GM10248 (cell line): Measurements from ENCODE around the gene RNF123.

Experiments
- CTCF ChIA-PET: fragments of 300-600 bp; sonication (Branson Sonifier 250); formaldehyde crosslinking; extraction: SDS; loops from one replicate; lab custom pipeline; 2021; ENCODE audit warnings: antibody characterized with exemption; lab: Yijun Ruan, JAX
- POLR2A ChIA-PET: fragments of 350-650 bp; sonication (Branson Sonifier 250); formaldehyde crosslinking; extraction: SDS; loops from one replicate; lab custom pipeline; 2020; ENCODE audit warnings: antibody characterized with exemption; lab: Yijun Ruan, JAX
- DNase-seq: peaks from one replicate; pipeline ENCODE4 v3.0.0; 2012; ENCODE audit errors: extremely low spot score
- CTCF ChIP-seq: IDR thresholded peaks from 2 replicates; pipeline ENCODE4 v1.5.1; 2012; ENCODE audit warnings: mild to moderate bottlenecking, low read depth; ENCODE audit errors: extremely low read depth, missing control alignments, control extremely low read depth

RNF123 gene

GRCh38 chr3:49722896-49723295, 33.5 kb downstream of the RNF123 start:
- DNase-seq, result no peak
- no peak for TF ChIP-seq CTCF
- POLR2A ChIA-PET, result interaction anchor here (0.8 to 1.0 kb wide), 2 partner anchors 10 to 80 kb away, joined by 3 to 4 read pairs; no protein-coding TSS in a partner anchor
- CTCF ChIA-PET, result interaction anchor here (1.3 to 1.4 kb wide), 3 partner anchors 20 to 80 kb away, joined by 3 read pairs; partner anchors contain the start of gene INKA1

- no peak for TF ChIP-seq CTCF
- DNase-seq, result peak; percentile 60
- ChIA-PET POLR2A (interaction anchor here (0.8 to 1.0 kb wide), 2 partner anchors 10 to 79 kb away, joined by 3 to 4 read pairs; no protein-coding TSS in a partner anchor), CTCF (interaction anchor here (1.3 to 1.5 kb wide), 4 partner anchors 20 to 183 kb away, joined by 3 read pairs; partner anchors contain the start of gene INKA1)
These were observed 33.9 kb downstream of the RNF123 start for GRCh38 chr3:49723296-49723627.

- no peak for TF ChIP-seq CTCF
- ChIA-PET POLR2A (interaction anchor here (0.7 to 1.0 kb wide), 3 partner anchors 11 to 188 kb away, joined by 3 to 4 read pairs (median 3); no protein-coding TSS in a partner anchor), CTCF (interaction anchor here (1.1 to 1.5 kb wide), 6 partner anchors 9 to 184 kb away, joined by 3 to 4 read pairs (median 3); partner anchors contain the start of gene INKA1)
- peak; percentile 99 for DNase-seq
These were observed 34.5 kb downstream of the RNF123 start, which contains the start of gene GMPPB for GRCh38 chr3:49723628-49724551. GMPPB (minus strand) TSS chr3:49723951; CDS start chr3:49723726, 225 bp downstream.

- peak; percentile 57 for DNase-seq
- ChIA-PET POLR2A (interaction anchor here (0.7 kb wide), 1 partner anchor 188 kb away, joined by 3 read pairs; no protein-coding TSS in a partner anchor), CTCF (interaction anchor here (1.1 to 1.5 kb wide), 4 partner anchors 9 to 185 kb away, joined by 3 to 4 read pairs (median 3); no protein-coding TSS in a partner anchor)
- TF ChIP-seq CTCF, result no peak
These were observed 35.2 kb downstream of the RNF123 start for GRCh38 chr3:49724586-49724985.

- no peak for DNase-seq
- ChIA-PET POLR2A (no interaction called here), CTCF (no interaction called here)
- TF ChIP-seq CTCF, result no peak
These were observed 36.7 kb downstream of the RNF123 start for GRCh38 chr3:49725906-49726681.
